GM18861 (cell line): ENCODE results near the gene SPOCK3.
A peak's percentile ranks its signal among the peaks of the same experiment; 100 is the strongest.
"Not testable (repeated sequence)": the region's sequence is repeated elsewhere in the genome, so short reads cannot be mapped to it uniquely, and the experiment has no call there.

Experiments
- ATAC-seq: cut with Tn5 transposase; IDR thresholded peaks from one replicate; pipeline ENCODE4 v1.9.1; 2021; ENCODE audit not compliant: unreplicated experiment

The SPOCK3 gene

DNA sequence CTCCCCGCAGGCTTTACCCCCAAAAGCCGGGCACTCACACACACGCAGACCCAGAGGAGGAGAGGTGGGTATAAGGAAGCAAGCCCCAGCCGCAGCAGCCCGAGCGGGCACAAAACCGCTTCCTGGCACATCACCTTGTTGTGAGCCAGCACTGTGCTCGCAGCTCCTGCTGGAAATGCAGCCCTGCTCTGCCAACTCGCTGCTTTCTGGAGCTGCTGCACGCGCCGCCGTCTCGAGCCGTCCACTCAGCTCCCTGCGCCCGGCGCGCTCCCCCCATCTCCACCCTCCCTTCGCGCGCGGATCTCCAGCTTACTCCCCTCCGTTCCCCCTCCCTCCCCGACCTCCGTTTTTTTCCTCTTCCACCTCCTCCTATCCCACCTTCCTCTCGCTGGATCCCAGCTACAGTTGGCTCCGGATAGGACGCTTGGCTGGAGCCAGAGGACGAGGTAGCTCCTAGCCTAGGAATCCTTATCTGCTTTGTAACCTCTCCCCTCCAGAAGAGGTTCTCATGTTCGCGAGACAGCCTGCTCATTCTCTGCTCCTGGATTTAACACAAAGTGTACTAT is at the start of gene SPOCK3:
Gene SPOCK3, minus strand, starts transcription at position 179 of the 566 bp plus-strand sequence.
- ATAC-seq: no peak

DNA sequence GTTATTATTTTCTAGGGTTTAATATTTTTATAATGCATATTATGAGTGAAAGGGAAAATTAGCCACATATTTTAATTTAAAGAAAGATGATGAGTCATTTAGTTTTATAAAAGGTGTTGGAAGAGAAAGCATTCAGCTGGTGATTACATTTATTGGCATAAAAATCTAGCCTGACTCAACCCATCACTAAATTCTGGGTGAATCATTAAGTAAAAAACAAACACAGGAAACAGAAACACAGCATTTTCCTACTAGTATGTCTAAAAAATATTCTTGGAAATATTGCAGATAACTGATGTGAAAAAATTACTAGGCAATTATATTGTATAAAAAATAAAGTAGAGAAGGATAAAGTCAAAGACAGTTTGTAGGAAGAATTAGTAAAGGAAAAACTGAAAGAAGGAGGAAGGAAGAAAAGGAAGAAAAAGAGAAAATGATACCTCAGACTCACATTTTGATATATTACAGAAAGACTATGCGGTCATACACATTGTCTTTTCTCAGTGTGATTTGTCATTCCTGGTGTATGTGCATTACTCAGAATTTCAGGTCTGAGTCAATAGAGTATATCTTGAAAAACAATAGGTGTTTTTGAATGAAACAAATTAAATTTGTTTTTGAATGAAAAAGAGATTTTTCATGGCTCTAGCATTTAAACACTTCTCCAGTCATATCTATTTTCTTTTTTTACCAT is 48.0 kb upstream of the SPOCK3 start:
- no peak for ATAC-seq

DNA sequence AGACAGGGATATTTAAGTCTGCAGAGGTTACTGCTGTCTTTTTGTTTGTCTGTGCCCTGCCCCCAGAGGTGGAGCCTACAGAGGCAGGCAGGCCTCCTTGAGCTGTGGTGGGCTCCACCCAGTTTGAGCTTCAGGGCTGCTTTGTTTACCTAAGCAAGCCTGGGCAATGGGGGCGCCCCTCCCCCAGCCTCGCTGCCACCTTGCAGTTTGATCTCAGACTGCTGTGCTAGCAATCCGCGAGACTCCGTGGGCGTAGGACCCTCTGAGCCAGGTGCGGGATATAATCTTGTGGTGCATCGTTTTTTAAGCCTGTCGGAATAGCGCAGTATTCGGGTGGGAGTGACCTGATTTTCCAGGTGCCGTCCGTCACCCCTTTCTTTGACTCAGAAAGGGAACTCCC is 47.3 kb upstream of the SPOCK3 start:
- not testable (repeated sequence) for ATAC-seq

DNA sequence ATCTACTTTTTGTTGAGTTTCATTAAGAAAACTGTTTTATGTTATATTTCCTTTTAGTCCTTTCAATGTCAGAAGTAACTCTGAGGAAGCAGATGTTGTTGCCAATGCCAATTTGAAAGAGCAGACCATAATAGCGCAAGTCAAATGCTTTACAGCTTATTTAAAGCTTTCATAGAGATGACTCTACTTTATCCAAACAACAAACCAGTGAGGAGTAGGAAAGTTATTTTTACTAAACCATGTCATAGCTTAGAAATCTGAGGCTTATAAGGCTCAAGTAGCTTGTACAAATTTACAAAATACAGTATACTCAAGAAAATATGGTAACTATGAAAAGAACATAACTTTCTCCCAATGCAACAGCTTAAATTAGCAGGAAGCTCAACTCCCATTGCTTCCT is 40.1 kb upstream of the SPOCK3 start:
- ATAC-seq: no peak

DNA sequence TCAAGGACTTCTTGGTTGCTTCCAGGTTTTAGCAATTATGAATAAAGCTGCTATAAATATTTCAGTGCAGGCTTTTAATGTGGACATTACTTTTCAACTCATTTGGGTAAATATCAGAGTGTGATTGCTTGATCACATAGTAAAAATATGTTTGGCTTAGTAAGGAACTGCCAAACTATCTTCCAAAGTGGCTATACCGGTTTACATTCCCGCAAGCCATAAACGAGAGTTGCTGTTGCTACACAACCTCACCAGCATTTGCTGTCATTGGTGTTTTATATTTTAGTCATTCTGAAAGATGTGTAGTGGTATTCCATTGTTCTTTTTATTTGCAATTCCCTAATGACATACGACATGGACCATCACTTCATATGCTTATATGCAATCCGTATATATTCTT is 30.9 kb upstream of the SPOCK3 start:
- ATAC-seq: no peak

DNA sequence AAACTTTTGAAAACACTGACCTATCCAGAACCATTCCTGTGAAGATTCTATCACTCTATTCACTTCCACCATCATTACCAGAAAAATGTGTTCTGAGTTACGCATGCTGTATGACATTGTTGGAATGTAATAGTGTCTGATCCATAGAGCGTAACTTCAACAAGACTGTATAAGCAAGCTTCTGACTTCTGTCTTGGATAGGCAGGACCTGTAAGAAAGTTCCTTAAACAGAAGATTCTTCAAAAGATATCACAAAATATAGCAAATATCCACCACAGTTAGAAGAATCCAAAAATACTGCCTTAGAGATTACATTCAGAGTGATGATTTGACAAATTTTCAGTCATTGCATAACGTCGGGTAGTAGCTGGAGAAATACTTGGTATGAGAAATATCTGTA is 14.0 kb upstream of the SPOCK3 start:
- ATAC-seq: no peak

DNA sequence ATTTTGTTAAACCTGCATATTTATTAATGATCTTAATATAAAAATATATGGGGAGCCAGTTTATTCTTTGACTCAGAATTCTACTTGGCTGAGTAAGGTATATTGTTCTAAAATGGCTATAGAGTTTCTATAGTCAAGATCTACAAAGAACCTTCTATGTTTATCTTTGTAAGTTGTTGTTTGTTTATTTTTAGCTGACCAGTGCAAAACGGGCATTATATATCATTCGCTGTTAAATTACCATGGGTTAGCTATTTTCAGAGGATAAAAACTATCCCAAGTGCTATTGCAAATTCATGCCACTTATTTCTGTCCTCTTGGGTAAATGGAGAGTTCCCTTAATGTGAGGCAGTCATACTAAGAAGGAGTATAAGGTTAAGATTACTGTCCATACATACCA is 5.3 kb upstream of the SPOCK3 start:
- ATAC-seq: no peak

DNA sequence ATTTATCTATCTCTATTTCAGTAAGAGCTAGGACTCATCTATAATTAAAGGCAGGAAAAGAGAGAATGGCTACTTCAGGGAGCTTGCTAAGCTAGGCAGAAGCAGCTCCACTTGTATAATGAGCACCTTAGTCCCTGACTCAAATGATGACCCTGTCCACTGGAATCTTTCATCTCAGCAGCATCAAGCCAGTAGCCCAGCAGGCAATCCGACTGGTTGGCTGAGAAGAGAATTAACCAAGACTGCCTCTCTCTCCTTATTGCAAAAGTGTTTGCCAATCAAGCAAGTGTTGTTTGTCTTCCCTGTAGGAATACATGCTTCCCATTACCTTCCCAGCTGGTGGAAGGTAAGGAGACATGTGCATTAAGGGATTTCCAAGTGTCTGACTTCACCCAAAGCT is 3.9 kb upstream of the SPOCK3 start:
- no peak for ATAC-seq

DNA sequence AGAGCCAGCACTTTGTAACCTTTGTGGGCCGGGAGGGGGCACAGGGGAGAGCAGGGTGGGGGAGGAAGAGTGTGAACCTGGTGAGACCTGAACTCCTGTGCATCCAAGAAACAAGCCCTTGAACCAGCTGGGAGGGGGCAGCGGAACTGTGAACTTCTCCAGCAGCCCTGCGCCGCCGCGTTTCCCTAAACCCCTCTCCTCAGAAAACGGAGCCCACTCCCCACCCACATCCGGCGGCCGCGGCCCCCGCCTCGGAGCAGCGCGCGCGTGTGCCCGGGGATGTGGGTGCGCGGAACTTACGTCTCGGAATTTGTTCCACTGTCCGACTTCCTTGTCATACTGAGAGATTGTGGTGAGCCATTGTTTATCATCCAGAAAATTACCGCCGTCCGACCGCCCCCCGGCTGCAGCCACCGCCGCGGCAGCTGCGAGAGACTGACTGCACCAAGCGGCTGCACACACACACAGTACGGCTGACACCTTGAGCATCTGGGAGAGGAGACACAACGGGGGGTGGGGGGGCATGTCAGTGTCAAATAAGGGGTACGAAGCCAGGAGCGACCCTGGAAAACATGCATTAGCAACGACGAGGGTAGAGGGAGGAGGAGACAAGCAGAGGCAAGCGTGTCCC is 494 bp downstream of the SPOCK3 start:
- peak; percentile 62 for ATAC-seq

DNA sequence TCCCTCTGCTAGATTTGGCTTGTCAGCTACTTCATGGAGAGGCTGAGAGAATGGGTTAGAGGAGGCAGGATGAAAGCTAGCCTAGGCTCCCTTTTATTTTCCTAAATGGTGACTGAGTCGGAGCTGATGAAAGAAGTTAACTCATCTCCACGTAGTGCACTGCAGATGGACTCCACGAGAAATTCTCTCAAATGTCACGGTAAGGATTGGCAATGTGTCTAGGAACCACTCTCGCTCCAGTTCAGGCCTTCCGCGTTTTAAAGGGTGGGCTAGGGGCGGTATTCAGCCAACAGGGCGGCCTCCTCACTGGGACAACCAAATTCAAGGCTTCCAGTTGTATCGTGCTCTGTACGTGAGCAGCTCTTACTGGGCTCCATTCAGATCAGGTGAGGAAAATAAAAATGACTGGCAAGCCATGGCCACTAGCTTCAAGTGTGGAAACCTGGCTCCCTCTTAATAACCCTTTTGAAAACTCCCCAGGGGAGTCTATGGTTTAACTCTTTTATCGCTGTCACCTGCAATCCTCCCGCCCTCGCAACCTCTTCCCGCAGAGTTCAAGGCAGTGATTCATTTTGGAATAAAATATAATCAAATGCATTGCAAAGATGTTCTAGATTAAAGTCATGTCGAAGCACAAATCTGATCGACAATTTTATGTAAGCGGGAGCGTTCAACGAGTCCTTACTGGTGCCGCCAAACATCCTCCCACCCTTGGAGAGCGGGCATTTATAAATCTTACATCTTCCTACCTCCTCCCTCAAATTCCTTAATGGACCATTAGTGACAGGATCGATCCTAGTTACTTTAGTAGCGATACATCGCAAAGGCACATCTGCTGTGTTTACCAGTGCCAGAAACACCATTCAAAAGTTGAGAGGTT is 1.2 kb downstream of the SPOCK3 start:
- ATAC-seq: no peak

DNA sequence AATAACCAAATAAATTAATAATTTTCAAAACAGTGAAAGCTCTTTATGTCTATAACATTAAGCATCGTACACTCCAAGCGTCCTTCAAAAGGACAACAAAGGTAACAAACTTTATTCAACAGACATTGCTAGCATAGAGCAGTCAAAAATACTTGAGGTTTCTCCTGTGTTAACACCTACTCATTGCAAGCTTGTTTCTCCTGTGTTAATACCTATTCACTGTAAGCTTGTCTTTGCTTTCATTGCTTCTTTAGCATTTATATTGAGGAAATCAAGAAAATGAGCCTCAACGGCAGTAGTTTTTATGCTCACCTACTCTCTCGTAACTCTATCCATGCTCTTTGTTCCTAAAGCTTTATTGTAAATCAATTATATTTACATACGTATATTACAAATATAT is 3.5 kb downstream of the SPOCK3 start:
- ATAC-seq: no peak

DNA sequence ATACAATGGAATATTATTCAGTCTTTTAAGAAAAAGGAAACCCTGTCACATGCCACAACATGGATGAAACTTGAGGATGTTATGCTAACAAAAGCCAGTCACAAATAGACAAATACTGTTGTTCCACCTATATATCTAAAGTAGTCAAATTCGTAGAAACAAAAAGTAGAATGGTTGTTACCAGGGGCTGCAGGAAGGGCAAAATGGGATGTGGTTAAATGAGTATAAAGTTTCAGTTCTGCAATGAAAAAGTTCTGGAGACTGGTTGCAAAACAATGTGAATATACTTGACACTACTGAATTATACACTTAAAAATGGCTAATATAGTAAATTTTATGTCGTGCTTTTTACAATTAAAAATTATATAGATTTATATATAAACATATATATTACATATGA is 12.2 kb downstream of the SPOCK3 start:
- ATAC-seq: peak; percentile 90

DNA sequence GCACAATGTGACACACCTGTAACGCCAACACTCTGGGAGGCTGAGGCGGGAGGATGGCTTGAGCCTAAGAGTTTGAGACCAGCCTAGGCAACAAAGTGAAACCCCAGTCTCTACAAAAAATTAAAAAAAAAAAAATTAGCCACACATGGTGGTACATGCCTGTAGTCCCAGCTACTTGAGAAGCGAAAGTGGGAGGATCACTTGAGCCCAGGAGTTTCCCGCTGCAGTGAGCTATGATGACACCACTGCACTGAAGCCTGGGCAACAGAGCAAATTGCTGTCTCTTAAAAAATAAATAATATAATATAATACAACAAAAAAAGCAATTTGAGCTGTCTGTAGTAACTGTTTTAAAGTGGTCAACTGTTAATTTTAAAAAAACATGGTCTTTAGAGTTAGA is 13.2 kb downstream of the SPOCK3 start:
- no peak for ATAC-seq

DNA sequence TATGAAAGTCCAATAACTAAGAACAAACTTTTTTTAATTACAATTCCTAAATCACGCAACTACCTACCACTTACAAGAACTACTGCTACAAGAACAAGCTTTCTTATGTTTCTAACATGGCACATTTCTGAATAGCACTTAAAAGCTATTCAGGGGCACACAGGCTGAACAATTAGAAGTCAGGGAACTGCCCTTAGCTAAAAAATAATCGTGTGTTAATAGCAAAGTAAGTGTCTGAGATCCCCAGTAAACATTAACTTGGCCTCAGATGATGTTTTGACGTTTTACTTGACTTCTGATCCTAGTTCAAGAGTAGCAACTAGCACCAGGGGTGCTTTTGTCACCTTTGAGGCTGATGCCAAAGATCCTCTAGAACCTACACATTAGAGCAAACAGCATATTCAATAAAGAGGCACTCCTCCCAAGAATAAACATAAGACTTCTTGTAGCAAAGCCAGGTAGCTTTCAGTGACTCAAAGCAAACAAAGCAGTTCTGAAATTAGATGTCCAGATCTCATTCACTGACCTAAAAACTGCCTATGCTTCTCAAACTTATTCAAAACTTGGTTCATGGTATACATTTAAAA is 16.2 kb downstream of the SPOCK3 start:
- ATAC-seq: no peak

DNA sequence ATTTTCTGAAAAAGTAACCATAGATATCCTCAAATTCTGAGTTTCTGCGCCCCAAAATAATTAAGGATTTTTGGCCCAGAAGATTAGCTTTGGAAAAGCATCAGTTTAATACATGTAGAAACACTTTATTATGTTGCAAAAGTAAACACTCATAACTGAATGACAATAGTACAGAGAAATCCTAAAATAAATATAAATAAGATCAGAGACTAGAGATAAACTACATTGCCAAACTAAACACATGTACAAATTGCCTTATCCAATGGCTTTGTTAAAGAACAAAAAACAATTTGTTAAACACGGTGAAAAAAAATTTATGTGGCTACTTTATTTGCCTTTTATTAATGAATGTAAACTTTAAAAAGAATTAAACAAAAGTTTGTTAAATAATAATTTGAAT is 17.5 kb downstream of the SPOCK3 start:
- no peak for ATAC-seq

DNA sequence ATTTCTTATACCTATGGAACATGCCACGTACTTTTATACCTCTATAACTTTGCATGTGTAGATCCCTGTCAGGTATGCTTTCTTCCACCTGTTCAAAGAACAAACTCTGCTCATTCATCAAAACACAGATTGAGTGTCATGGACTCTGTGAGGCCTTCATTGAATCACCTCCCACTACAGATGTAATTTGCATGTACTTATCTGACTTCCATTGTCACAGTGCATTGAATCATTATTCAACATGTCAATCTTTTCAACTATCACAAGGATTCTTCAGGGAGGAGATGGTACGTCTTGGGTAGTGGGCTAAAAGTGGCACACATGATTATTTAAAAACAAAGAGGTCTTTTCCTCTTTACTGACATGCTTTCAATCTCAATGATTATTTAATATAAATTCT is 24.1 kb downstream of the SPOCK3 start:
- ATAC-seq: no peak

DNA sequence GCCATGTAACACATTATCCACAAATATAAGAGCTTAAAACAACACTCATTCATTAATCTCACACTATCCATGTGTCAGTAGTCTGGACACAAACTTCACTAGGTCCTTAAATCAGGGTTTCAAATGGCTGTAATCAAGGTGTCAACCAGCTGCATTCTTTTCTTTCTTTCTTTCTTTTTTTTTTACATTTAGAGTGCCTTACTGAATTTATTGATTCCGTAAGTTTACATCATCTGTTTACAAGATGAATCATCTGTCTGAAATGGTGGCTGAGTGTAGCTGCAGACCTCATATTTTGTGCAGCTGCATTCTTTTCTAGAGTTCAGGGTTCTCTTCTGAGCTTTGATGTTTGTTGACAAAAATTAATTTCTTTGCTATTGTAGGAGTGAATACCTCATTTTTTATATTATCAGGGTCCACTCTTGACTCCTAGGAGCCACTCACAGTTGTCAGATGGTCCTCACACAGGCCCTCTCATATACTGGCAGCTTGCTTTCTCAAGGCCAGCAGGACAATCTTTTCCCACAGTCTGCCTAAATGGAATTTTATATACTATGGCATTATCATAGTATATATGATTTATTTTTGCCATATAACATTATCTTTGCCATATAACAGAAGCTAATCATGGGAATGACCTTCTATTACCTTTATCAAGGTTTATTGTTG is 37.8 kb downstream of the SPOCK3 start:
- no peak for ATAC-seq

DNA sequence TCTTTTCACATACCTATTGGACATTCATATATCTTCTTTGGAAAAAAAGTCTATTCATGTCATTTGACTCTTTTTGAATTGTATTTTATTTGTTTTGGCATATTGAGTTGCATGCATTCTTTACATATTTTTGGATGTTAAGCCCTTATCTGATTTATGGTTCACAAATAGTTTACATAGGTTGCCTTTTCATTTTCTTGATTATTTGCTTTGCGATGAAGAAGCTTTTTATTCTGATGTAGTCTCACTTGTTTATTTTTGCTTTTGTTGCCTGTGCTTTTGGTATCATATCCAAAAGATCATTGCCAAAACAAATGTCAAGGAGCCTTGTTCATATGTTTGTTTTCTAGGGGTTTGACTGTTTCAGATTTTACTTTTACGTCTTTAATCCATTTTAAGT is 43.9 kb downstream of the SPOCK3 start:
- ATAC-seq: no peak

DNA sequence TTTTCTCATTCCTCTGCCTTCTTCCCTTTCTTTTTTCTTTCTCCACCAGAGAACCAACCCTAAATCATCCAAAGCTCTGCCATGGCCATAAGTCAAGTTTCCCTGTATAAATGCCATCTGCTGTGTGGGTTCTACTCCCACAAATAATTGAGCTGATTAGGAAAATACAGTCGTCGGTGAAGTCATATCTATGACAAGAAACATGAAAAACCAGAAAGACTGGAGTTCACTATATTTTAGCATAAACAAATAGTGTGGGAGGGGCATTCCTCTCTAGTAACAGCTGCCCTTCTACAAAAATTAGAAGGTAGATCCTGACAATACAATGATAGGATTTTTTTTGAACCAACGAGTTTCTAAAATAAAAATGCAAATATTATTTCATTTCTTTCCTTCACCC is 48.8 kb downstream of the SPOCK3 start:
- no peak for ATAC-seq

DNA sequence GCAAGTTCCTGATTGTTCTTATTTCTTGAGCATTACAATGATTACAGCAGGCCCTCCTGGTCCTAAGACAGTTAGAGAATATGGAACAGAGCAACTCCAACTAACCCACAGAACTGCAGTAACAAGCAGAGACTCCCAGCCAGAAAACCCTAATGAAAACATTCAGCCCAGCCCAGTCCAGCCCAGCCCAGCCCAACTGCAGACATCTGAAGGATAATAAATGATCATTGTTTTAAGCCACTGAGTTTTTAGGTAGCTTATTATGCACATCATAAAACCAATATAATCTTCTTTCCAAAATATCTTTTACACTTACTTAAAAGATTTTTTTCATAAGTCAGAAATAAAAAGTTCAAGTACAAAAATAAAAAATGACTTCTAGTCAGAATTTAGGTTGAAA is 51.3 kb downstream of the SPOCK3 start:
- no peak for ATAC-seq

DNA sequence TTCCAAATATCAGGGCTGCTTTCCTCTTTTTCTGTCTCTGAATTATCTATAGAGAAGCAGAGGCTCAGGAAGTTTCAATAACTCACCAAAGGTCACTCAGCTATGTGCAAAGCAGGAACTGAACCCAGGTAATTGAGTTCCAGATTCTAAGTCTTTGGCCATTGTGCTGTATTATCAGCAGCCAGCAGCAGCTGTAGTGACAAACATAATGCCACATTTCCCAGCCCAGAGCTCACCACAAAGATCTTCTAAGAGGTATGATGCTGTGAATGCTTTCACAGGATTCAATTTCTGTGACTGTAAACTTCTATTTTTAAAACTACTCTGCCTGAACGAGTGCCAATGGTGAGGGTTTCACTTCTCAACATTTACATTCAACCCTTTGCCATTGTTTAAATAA is 56.4 kb downstream of the SPOCK3 start:
- ATAC-seq: no peak
